ENCODE measurements around the gene ATRIP.
"Not testable (repeated sequence)": the region's sequence is repeated elsewhere in the genome, so short reads cannot be mapped to it uniquely, and the experiment has no call there.

ATRIP gene

GRCh38 chr3:48436855-48437254, 9.7 kb upstream of the ATRIP start:
- DNase-seq (ENCODE audit: low read depth in 2 of 2), result no peak

- DNase-seq (ENCODE audit: low read depth in 2 of 2), result no peak
Observed at GRCh38 chr3:48437812-48438211, 8.7 kb upstream of the ATRIP start.

GRCh38 chr3:48439820-48440589, 6.5 kb upstream of the ATRIP start, which contains the start of the genes CCDC51 and TMA7:
TSS of gene CCDC51 (minus strand) at chr3:48440119. CDS start at chr3:48435128, 4,991 bp downstream.
TSS of gene TMA7 (plus strand) at chr3:48440257. CDS start at chr3:48440297, 40 bp downstream.
- DNase-seq (ENCODE audit: low read depth in 2 of 2), result peak; percentile 99

GRCh38 chr3:48440590-48440958, 6.0 kb upstream of the ATRIP start:
- no peak for DNase-seq (ENCODE audit: low read depth in 2 of 2)

GRCh38 chr3:48441940-48442339, 4.6 kb upstream of the ATRIP start:
- no peak for DNase-seq (ENCODE audit: low read depth in 2 of 2)

GRCh38 chr3:48445277-48445882, 1.2 kb upstream of the ATRIP start:
- DNase-seq (ENCODE audit: low read depth in 2 of 2), result no peak

- no peak for DNase-seq (ENCODE audit: low read depth in 2 of 2)
Observed at GRCh38 chr3:48446043-48446424, 503 bp upstream of the ATRIP start.

GRCh38 chr3:48451270-48451669, 4.7 kb downstream of the ATRIP start:
- no peak for DNase-seq (ENCODE audit: low read depth in 2 of 2)

DNA sequence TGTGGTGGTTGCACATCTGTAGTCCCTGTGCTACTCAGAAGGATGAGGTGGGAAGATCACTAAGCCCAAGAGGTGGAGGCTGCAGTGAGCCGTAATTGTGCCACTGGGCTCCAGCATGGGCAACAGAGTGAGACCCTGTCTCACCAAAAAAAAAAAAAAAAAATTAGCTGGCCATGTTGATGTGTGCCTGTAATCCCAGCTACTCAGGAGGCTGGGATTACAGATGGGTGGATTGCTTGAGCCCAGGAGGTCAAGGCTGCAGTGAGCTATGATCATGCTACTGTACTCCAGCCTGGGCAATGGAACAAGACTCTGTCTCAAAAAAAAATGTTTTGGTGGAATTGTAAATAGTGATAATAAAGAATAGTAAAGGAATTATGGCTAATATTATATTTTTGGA, 9.9 kb downstream of the ATRIP start:
- no peak for DNase-seq (ENCODE audit: low read depth in 2 of 2)

DNA sequence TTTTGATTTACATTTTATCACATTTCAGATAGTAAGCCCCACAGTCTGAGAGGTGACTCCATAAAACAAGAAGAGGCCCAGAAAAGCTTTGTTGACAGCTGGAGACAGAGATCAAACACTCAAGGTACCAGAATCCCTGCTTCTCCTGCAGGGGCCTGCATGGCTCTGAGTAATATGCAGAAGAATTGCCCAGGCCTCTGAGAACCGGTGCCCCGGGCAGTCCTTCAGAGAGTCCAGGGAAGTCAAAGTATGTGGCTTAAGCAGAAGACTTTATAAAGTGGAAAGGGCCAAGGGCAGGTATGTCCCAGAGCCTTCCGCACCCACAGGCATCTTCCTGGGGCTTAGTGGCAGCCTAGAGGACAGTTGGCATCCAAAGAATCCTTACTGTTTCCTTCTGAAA, 12.8 kb downstream of the ATRIP start:
- DNase-seq (ENCODE audit: low read depth in 2 of 2), result no peak

- DNase-seq (ENCODE audit: low read depth in 2 of 2), result no peak
Observed at GRCh38 chr3:48459773-48460516, 13.4 kb downstream of the ATRIP start.

- no peak for DNase-seq (ENCODE audit: low read depth in 2 of 2)
Observed at GRCh38 chr3:48460517-48460902, 14.0 kb downstream of the ATRIP start.

- DNase-seq (ENCODE audit: low read depth in 2 of 2), result not testable (repeated sequence)
Observed at GRCh38 chr3:48461767-48462166, 15.2 kb downstream of the ATRIP start.

DNA sequence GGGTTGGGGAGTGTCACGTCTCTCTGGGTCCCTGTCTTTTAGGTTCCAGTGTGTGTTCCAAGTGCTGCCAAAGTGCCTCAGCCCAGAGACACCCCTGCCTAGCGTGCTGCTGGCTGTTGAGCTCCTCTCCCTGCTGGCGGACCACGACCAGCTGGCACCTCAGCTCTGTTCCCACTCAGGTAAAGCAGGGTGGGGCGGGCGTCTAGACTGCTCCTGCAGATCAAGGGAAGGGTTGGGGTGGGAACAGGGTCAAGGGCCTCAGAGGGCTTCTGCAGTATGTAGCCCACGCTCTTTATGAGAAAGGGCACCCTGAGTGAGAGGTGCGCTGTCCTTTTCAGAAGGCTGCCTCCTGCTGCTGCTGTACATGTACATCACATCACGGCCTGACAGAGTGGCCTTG, 17.2 kb downstream of the ATRIP start:
- no peak for DNase-seq (ENCODE audit: low read depth in 2 of 2)

- DNase-seq (ENCODE audit: low read depth in 2 of 2), result no peak
Observed at GRCh38 chr3:48464713-48465221, 18.2 kb downstream of the ATRIP start.

DNA sequence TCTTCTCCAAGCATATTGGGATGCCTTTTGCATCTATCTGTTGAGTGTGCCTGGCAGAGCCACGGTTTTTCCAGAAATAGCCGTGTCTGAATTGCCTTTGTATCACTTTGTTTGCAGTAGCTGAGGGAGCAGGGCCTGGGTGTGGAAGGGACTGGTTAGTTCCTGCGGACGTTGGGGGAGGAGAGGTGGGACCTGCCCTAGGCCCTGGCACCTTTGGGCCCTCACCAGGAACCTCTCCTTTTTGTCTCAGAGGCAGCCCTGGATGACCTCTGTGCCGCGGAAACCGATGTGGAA, 18.6 kb downstream of the ATRIP start:
- no peak for DNase-seq (ENCODE audit: low read depth in 2 of 2)

DNA sequence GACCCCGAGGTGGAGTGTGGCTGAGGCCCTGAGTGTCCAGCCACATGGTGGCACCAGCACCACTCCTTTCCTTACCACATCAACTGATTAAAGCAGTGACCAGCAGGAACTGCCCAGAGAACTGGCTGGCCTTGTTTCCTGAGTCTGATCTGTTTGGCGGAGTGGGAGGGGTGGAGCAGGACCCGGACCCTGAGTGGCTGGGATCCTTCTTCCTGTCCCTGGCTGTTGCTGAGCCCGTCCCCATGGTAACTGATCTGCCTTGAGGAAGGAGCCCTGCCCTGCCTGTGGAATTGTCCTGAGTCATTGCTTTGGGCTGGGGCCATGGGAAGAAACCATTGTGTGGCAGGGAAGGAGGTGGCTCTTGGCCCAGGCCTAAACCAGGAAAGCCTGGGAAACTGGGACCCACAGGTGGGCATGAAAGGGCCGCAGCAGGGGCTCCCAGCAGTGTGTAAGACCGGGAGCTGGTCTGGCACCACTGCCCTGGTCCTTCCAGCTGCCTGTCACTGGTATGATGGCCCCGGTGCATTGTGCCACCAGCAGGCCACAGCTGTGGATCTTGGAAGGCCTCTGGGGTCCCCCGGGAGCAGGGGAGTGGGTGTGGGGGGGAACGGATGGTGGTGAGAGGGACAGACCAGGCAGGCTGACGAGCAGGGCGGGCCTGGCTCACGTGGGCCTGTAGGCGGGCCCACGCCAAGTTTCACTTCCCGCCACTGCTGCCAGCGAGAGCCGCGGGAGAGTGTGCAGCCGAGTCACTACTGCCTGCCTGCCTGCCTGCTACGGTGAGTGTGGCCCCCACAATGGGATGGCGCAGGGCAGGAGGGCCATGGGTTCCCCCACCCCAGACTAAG, 19.2 kb downstream of the ATRIP start:
- DNase-seq (ENCODE audit: low read depth in 2 of 2), result peak; percentile 68 to 75

DNA sequence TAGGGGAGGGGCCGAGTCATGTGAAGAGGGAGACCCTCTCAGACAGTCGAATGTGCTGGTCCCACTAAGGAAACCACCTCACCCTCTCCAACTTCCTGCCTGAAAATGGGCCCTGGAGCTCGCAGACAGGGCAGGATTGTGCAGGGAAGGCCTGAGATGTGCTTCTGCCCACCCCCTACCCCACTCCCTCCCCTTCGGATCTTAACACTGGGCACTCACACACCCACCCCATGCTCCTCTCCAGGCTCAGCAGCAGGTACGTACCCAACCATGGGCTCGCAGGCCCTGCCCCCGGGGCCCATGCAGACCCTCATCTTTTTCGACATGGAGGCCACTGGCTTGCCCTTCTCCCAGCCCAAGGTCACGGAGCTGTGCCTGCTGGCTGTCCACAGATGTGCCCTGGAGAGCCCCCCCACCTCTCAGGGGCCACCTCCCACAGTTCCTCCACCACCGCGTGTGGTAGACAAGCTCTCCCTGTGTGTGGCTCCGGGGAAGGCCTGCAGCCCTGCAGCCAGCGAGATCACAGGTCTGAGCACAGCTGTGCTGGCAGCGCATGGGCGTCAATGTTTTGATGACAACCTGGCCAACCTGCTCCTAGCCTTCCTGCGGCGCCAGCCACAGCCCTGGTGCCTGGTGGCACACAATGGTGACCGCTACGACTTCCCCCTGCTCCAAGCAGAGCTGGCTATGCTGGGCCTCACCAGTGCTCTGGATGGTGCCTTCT, 20.0 kb downstream of the ATRIP start:
- no peak for DNase-seq (ENCODE audit: low read depth in 2 of 2)

- DNase-seq (ENCODE audit: low read depth in 2 of 2), result no peak
Observed at GRCh38 chr3:48467110-48467454, 20.5 kb downstream of the ATRIP start.

DNA sequence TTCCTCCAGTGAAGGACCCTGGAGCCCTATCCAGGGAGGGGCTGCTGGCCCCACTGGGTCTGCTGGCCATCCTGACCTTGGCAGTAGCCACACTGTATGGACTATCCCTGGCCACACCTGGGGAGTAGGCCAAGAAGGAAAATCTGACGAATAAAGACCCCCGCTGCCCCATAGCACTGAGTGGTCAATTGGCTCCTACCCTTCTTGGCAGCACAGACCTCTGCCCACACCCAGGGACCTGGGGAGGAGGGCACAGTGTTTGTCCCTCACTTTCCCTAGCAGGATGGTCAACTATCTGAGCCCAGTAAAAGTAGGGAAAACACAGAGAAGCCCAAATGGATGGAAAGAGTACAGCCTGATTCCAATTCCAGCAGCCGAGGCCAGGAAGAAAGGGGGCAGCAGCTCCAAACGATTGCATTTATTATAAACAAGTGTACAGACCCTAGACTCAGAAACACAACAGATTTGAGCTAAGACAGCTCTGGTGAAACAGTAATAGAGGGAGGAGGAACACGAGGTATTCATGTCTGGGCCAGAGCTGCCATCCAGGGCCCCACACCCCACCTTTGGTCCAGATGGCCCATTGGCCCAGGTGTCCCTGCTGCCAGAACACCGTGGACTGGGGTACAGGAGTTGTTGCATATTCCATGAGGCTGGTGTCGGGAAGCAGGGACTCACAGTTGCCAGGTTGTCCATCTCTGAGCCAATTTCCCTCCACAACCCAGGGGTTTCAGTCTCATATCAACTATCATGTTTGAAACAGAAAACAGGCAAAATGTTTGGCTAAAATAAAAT, 21.1 kb downstream of the ATRIP start:
- DNase-seq (ENCODE audit: low read depth in 2 of 2), result no peak
